GM23248 (cell line): ENCODE data around the gene EDAR. TPM values are rescaled to one million over a fixed set of nuclear protein-coding genes. Genes with fewer than 3 reads are reported as not detected.
A peak's percentile ranks its signal among the peaks of the same experiment; 100 is the strongest.

Experiments used
- DNase-seq: peaks from one replicate; pipeline ENCODE4 v3.0.0-alpha.2; 2015
- H2AFZ ChIP-seq: fragments of 200-600 bp; sonication (generic); 2 replicates; pipeline ENCODE4 v1.6.1; 2016; ENCODE audit warnings: antibody characterized with exemption
- H3F3A ChIP-seq: fragments of 200-600 bp; sonication (generic); 2 replicates; pipeline ENCODE4 v1.6.1; 2016; ENCODE audit warnings: mild to moderate bottlenecking, antibody characterized with exemption, mixed run types; ENCODE audit not compliant: insufficient read depth
- H3K27ac ChIP-seq: fragments of 200-600 bp; sonication (generic); 2 replicates; pipeline ENCODE4 v1.5.1; 2016; ENCODE audit warnings: mild to moderate bottlenecking
- H3K27me3 ChIP-seq: fragments of 200-600 bp; sonication (generic); replicated peaks from 2 replicates; pipeline ENCODE4 v1.6.1; 2016; ENCODE audit warnings: mild to moderate bottlenecking; ENCODE audit not compliant: insufficient read depth
- H3K36me3 ChIP-seq: fragments of 200-600 bp; sonication (generic); 2 replicates; pipeline ENCODE4 v1.6.1; 2016; ENCODE audit warnings: low read depth, mild to moderate bottlenecking
- H3K4me1 ChIP-seq: fragments of 200-600 bp; sonication (generic); 2 replicates; pipeline ENCODE4 v1.6.1; 2016; ENCODE audit warnings: mild to moderate bottlenecking; ENCODE audit not compliant: insufficient read depth
- H3K4me2 ChIP-seq: fragments of 200-600 bp; sonication (generic); one replicate; pipeline ENCODE4 v1.6.1; 2016; ENCODE audit warnings: mild to moderate bottlenecking; ENCODE audit not compliant: unreplicated experiment
- H3K4me3 ChIP-seq: fragments of 200-600 bp; sonication (generic); 2 replicates; pipeline ENCODE4 v1.5.1; 2016; ENCODE audit warnings: mild to moderate bottlenecking
- H3K79me2 ChIP-seq: fragments of 200-600 bp; sonication (generic); 2 replicates; pipeline ENCODE4 v1.6.1; 2016; ENCODE audit warnings: mild to moderate bottlenecking; ENCODE audit not compliant: insufficient read depth
- H3K9ac ChIP-seq: fragments of 200-600 bp; sonication (generic); 2 replicates; pipeline ENCODE4 v1.6.1; 2016; ENCODE audit warnings: mild to moderate bottlenecking
- H3K9me2 ChIP-seq: fragments of 200-600 bp; sonication (generic); 2 replicates; pipeline ENCODE4 v1.6.1; 2016; ENCODE audit warnings: mixed run types, mild to moderate bottlenecking, moderate library complexity; ENCODE audit not compliant: insufficient read depth
- H3K9me3 ChIP-seq: fragments of 200-600 bp; sonication (generic); one replicate; pipeline ENCODE4 v1.6.1; 2017; ENCODE audit warnings: low read depth
- H4K20me1 ChIP-seq: fragments of 200-600 bp; sonication (generic); 2 replicates; pipeline ENCODE4 v1.6.0; 2016; ENCODE audit not compliant: insufficient read depth
- EZH2 ChIP-seq: fragments of 200-600 bp; sonication (generic); IDR thresholded peaks from 2 replicates; pipeline ENCODE4 v1.6.1; 2018; ENCODE audit warnings: antibody characterized with exemption, mild to moderate bottlenecking; ENCODE audit not compliant: insufficient read depth, poor library complexity, severe bottlenecking
- EZH2phosphoT487 ChIP-seq: fragments of 200-600 bp; sonication (generic); IDR thresholded peaks from 2 replicates; pipeline ENCODE4 v1.6.1; 2018; ENCODE audit warnings: antibody characterized with exemption, moderate library complexity, mild to moderate bottlenecking, low read depth; ENCODE audit not compliant: insufficient read depth
- WGBS, 2 experiments: methylation state at CpG; one replicate each; pipeline ENCODE4 v1.1.6; 2015 to 2017; ENCODE audit warnings: low lambda C conversion rate in 2 of 2, low coverage in 1 of 2; ENCODE audit errors: missing lambda C conversion rate in 2 of 2; 5-methylcytosine and 5-hydroxymethylcytosine counted together
- in situ Hi-C: fragments of 300-500 bp; cut with MboI; formaldehyde crosslinking; loops from 2 replicates; pipeline ENCODE4 v1.15.0; 2020
- polyA plus RNA-seq: library from polyadenylated mRNA; unstranded; fragments of >200 nt; fragmentation: Nextera tagmentation; extraction: Ambion mirVana; gene quantifications from 2 replicates; pipeline ENCODE4 v1.2.1, GENCODE V29; 2016
- total RNA-seq: library from RNA; depleted of rRNA; stranded (reverse); fragments of >200 nt; shearing (Covaris generic); gene quantifications from 2 replicates; pipeline ENCODE4 v1.2.3, GENCODE V29; 2014

The EDAR gene
- total and polyA plus RNA-seq, 2 experiments from 2014 or later = not detected

- Histone ChIP-seq H3K27me3 (peaks cover 72% of the 10 kb centered on the region), H3K36me3 (no peaks in the 10 kb centered on the region), H3K9me2 (no peaks in the 10 kb centered on the region), H3F3A (no peaks in the 10 kb centered on the region), H3K9me3 (no peaks in the 10 kb centered on the region), H3K4me1 (no peaks in the 10 kb centered on the region), H3K4me3 (no peak overlapping the region), H3K9ac (no peak overlapping the region), H3K27ac (no peak overlapping the region), H4K20me1 (no peaks in the 10 kb centered on the region), H2AFZ (no peak overlapping the region), H3K4me2 (no peak overlapping the region), H3K79me2 (no peaks in the 10 kb centered on the region)
- DNase-seq = no peak
- WGBS, 2 experiments = 58 to 67% methylated on average over 4 of the region's 4 CpGs
- TF ChIP-seq EZH2phosphoT487 (no peak), EZH2 (no peak)
- in situ Hi-C loops = no loop called here
These were observed 27.2 kb downstream of the EDAR start for GRCh38 chr2:108961796-108962195.

GRCh38 chr2:108960006-108960405, 29.0 kb downstream of the EDAR start:
- Histone ChIP-seq H3K36me3 (no peaks in the 10 kb centered on the region), H3K4me3 (no peak overlapping the region), H3K9ac (no peak overlapping the region), H3K79me2 (no peaks in the 10 kb centered on the region), H3K9me2 (no peaks in the 10 kb centered on the region), H3K4me1 (no peaks in the 10 kb centered on the region), H3K27me3 (peaks cover 65% of the 10 kb centered on the region), H3K27ac (no peak overlapping the region), H4K20me1 (no peaks in the 10 kb centered on the region), H2AFZ (no peak overlapping the region), H3K4me2 (no peak overlapping the region), H3K9me3 (no peaks in the 10 kb centered on the region), H3F3A (no peaks in the 10 kb centered on the region)
- TF ChIP-seq EZH2phosphoT487 = no peak
- TF ChIP-seq EZH2 = no peak
- in situ Hi-C loops = no loop called here
- 33 to 41% methylated on average over 5 of the region's 5 CpGs for whole genome bisulfite sequencing, 2 experiments
- no peak for DNase-seq

GRCh38 chr2:108959401-108959800, 29.6 kb downstream of the EDAR start:
- H3K9ac ChIP-seq = no peak overlapping the region
- H3K9me2 ChIP-seq = no peaks in the 10 kb centered on the region
- no peak for TF ChIP-seq EZH2
- no peak for TF ChIP-seq EZH2phosphoT487
- no peaks in the 10 kb centered on the region for H3F3A ChIP-seq
- 67 to 70% methylated on average over 7 of the region's 7 CpGs for WGBS, 2 experiments
- no peaks in the 10 kb centered on the region for H3K9me3 ChIP-seq
- H2AFZ ChIP-seq = no peak overlapping the region
- peaks cover 63% of the 10 kb centered on the region for H3K27me3 ChIP-seq
- H3K4me1 ChIP-seq = no peaks in the 10 kb centered on the region
- in situ Hi-C loops = no loop called here
- DNase-seq = peak; percentile 41
- H3K79me2 ChIP-seq = no peaks in the 10 kb centered on the region
- no peaks in the 10 kb centered on the region for H4K20me1 ChIP-seq
- no peaks in the 10 kb centered on the region for H3K36me3 ChIP-seq
- no peak overlapping the region for H3K4me3 ChIP-seq
- no peak overlapping the region for H3K27ac ChIP-seq
- no peak overlapping the region for H3K4me2 ChIP-seq

- in situ Hi-C loops = no loop called here
- no peak overlapping the region for H3K4me2 ChIP-seq
- H3K9me2 ChIP-seq = no peaks in the 10 kb centered on the region
- H3K4me3 ChIP-seq = no peak overlapping the region
- H4K20me1 ChIP-seq = no peaks in the 10 kb centered on the region
- 33 to 43% methylated on average over 7 of the region's 7 CpGs for WGBS, 2 experiments
- H2AFZ ChIP-seq = no peak overlapping the region
- no peaks in the 10 kb centered on the region for H3K79me2 ChIP-seq
- no peaks in the 10 kb centered on the region for H3K36me3 ChIP-seq
- H3F3A ChIP-seq = no peaks in the 10 kb centered on the region
- H3K4me1 ChIP-seq = no peaks in the 10 kb centered on the region
- DNase-seq = no peak
- H3K27ac ChIP-seq = no peak overlapping the region
- H3K9me3 ChIP-seq = no peaks in the 10 kb centered on the region
- TF ChIP-seq EZH2 (no peak), EZH2phosphoT487 (no peak)
- peaks cover 58% of the 10 kb centered on the region for H3K27me3 ChIP-seq
- no peak overlapping the region for H3K9ac ChIP-seq
These were observed 30.2 kb downstream of the EDAR start for GRCh38 chr2:108958632-108959341.

- Histone ChIP-seq H3K36me3 (no peaks in the 10 kb centered on the region), H4K20me1 (no peaks in the 10 kb centered on the region), H2AFZ (no peak overlapping the region), H3K4me1 (no peaks in the 10 kb centered on the region), H3K27me3 (peaks cover 58% of the 10 kb centered on the region), H3K4me3 (no peak overlapping the region), H3F3A (no peaks in the 10 kb centered on the region), H3K9me2 (no peaks in the 10 kb centered on the region), H3K9ac (no peak overlapping the region), H3K4me2 (no peak overlapping the region), H3K27ac (no peak overlapping the region), H3K9me3 (no peaks in the 10 kb centered on the region), H3K79me2 (no peaks in the 10 kb centered on the region)
- DNase-seq = no peak
- TF ChIP-seq EZH2 (no peak), EZH2phosphoT487 (no peak)
- in situ Hi-C loops = no loop called here
- WGBS, 2 experiments = 67 to 68% methylated on average over 8 of the region's 8 CpGs
These were observed 31.0 kb downstream of the EDAR start for GRCh38 chr2:108958002-108958401.
